NCI-H2227 (cell line): ENCODE results near the gene NEK6.
A peak's percentile ranks its signal among the peaks of the same experiment; 100 is the strongest.

Experiments
- DNase-seq: peaks from one replicate; lab custom pipeline; 2025; ENCODE audit not compliant: unreplicated experiment; lab: John Stamatoyannopoulos, UW

Gene NEK6

DNA sequence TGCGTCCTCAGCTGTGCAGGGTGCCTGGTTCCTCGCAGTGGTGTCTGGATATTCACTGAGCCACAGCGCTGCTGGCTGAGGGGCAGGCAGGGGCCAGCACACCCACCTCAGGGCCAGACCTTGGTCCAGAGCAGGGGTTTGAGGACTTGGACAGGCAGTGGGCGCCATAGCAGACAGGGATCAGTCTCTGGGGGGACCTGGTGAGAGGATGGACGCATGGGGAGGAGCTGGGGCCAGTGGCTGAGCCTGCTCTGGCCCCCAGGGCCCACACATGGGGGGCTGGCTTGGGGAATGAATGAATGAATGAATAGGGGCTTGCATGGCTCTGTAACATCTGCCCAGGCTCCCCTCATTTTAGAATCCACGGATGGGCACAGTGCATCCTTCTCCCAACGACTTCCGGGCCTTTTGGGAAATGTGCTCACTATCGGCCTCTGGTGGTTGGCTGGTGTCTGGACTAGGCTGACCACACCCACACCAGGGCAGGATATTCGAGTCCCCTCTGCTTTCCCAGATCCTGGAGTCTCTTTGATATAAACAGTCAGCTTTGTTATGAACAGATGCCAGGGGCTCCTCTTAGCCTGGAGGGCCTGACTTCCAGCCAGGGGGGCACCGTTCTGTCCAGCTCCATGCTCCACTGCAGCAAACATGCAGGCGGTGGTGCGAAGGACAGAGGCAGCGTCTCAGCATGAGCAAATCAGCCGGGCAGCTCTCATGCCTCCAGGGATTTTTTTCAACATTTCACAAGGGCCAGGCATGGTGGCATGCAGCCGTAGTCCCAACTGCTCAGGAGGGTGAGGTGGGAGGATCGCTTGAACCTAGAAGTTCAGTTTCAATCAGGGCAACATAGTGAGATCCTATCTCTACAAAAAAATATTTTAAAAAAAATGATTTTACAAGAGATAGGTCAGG, 62.6 kb downstream of the NEK6 start:
- peak; percentile 65 for DNase-seq

DNA sequence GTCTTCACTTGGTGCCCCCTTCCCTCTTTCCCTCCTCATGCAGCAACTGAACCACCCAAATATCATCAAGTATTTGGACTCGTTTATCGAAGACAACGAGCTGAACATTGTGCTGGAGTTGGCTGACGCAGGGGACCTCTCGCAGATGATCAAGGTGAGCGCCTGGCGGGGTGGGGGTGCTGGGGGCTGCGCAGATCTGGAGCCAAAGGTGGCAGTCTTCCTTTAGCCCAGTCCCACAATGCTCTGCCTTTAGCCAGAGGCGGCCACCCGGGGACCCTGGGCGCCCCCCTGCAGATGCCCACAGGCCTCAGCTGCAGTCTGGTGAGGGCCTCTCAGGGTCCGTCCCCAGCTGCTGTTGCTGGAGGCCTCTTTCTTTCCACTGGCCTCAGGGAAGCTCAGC, 63.7 kb downstream of the NEK6 start:
- no peak for DNase-seq

DNA sequence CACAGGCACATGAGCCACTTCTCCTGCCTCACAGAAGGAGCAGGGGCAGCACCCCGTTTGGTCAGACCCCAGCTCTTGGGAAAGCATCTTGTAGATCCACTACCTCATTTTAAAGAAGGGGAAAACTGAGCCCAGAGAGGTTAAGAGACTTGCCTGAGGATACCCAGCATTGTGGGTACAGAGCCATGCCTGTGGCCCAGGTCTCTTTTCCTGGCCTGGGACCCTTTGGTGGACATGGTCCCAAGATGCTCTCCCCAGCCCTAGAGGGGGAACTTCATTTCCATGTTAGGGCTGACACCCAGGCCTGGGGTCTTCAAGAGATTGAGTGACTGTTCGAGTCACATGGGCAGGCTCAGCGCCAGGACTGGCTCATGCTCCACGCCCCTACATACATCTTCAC, 64.2 kb downstream of the NEK6 start:
- no peak for DNase-seq

DNA sequence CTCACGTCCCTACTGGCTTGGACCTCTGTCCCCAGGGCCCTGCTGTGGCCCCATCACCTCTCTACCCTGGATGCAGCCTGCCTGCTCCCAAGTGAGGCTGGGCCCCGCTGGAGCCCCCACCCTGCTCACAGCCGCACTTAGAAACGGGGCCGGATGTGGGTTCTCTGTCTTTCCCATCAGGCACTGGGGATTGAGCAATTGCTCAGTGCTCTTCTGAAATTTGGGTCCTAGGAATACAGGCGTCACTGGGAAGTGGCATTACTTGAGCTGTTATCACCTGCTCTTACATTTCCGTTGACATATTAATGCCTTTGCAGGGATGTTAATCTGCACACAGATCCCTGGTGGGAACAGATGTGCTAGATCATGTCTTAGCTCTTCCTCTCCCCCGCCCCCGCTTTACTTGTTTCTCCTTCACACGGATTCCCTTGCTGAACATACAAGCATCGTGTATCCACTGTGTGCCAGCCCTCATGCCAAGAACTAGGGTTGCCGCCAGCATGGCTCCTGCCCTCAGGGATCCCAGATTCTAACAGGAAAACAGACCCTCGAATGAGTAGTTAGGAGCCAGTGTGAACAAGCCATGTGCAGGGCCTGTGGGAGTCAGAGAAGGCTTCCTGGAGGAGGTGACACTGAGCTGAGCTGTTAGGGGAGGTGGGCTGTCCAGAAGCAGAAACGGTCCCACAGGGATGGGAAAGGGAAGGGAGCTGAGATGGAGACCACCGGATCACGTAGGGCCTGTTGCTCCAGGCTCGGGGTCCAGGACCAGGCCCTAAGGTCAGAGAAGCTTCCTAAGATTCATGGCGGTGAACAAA, 65.1 kb downstream of the NEK6 start:
- DNase-seq = no peak

DNA sequence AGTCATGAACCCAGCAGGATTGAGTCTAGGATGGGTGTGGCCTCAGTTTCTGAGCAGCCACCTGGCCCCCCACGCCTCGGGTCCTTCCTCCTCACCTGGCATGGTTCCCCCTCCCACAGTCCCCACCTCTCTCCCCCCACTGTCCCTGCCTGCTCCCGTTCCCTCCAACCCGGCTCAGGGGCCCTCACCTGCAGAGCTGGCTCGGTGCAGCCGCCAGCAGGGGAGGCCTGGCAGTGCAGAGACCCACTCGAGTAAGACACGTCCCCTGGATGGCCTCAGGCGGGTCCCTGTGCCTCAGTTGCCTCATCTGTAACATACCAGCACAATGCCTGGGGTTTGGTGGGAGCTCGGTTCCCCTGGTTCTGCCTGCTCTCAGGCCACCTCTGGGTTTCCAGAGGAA, 66.2 kb downstream of the NEK6 start:
- no peak for DNase-seq

DNA sequence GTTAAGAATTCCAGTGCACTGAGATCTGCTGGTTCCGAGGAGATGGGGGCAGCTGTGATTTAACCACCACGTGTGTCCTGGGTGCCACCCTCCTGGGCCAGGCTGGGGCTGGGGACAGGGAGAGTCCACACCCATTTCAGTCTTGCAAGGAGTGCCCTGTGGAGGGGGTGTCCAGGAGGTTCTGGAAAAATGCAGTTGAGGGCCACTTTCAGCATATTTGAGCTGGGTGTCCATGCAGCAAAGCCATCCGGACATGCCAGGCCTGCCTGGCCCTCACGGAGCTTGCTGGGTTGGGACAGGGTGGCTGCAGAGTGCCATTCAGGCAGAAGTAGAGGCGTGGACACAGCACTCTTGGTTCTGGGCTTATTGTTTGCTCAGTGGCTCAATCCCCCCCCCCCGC, 68.1 kb downstream of the NEK6 start:
- no peak for DNase-seq

DNA sequence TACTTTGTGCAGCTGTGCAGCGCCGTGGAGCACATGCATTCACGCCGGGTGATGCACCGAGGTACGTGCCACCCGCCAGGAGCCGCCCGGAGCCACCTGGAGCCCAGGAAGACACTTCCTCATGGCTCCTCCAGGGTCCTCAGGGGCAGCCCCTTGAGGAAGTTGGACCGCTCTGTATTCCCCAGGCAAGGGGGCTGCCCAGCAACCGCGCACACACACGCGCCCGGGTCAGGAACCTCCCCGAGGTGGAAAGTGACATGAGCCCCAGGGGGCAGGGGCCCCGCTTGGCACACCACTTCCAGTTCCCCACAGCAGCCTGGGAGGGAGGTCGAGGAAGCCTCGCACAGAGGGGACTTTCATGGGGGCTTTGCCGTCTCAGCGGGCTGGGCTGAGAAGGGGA, 68.6 kb downstream of the NEK6 start:
- DNase-seq = no peak

DNA sequence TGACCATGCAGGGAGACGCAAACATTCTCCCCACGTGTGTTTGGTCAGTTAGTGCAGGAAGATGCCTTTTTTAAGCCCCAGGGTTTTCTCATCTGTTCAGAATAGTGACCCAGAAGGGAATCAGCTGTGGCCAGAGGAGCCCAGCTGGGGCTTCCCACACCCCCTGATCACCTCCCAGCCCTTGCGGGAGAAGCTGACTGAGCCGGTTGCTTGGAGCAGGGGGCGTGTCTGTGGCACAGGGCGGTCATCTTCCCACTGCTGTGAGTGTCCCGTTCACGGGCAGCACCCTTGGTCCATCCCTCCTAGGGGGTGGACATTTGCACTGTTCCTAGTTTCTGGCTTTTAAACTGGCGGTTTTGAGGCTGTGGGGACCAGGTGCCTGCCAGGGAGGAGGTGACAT, 69.7 kb downstream of the NEK6 start:
- DNase-seq = no peak

DNA sequence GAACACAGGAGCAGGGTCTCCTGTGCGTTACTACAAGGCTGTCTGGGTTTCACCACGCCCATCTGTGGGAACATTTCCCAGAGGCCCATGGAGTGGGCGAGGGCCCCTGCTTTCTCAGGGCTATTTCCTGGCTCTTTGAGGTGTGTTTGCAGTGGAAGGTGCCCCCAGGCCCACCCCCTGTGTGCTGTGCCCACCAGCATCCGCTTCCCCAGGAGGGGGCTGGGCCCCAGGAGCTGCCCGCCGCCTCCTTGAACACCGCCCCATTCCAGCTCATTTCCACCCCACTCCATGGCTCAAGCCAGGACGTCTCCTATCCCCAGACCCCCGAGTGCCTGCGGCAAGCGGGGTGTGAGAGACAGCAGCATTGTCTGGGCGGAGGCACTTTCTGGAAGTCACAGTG, 70.5 kb downstream of the NEK6 start:
- no peak for DNase-seq

DNA sequence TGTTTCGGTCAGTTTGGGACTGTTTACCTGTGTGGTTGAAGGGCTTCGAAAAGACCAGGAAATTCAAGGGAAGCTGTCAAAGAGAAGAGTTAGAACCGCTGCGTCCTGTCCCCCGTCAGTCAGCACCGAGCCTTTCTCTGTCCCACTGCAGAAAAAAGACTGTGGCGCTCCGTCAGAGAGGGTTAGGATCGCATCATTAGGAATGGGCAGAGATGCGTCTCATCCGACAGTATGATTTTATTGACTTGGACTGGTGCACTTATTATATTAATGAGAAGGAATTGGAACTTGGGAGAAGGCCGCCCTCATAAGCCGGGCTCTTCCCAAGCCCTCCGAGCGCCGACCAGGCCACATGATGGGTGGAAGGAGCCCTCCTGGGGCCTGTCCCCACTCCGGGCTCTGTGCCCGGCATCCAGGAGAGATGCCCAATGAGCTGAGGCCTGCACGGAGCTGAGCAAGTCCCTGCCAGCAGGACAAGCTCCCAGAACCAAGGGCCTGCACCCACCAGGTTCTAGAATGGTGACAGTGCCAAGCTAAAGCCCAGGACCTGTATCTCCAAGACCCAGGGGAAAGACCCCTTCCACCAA, 71.5 kb downstream of the NEK6 start:
- DNase-seq = no peak

DNA sequence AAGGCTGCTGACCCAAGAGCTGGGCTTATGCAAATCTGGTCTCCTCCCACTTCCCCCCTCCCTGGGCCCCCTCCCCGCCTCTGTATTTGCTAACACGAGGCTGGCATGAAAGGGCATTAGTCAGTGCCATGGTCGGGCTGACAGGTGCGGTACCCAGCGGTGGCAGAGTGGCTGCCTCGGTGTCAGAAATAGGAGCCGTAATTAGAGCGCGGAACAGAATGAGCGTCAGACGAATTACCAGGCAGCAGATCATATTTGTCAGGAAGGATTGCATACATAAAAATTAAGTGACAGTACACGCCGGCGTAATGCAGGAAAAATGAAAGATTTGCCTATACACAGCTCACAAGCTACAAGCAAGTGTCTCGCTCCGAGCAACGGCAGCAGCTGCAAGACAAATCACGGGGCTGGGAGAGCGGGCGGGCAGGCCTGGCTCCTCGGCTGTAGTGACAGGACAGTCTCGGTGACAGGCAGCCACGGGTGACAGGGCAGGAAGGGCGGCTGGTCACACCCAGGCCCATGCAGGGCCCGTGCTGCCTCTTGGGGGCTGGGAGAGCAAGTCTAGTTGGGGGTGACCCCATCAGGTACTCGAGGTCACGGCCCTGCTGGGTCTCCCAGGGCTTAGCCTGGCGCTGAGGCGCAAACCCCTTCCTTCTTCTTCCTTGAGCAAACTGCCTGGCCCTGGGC, 72.4 kb downstream of the NEK6 start:
- DNase-seq = no peak

DNA sequence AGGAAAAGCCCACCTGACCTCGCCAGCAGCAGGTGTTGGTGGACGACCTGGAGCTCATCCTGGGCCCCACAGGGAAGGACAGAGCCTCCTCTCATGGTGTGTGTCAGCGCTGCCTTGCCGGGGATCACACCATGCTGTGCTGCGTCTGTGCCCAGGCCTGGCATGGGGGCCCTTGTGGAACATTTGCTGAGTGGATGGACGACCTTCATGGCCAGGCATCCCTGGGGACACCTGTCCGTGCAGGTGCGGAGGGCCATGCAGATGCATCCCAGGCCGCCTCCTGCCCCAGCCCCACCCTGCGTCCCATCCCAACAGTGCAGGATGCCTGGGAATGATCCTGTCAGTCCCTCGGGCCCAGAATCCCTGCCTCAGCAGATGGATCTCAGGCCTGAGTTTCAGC, 73.8 kb downstream of the NEK6 start:
- DNase-seq = no peak

DNA sequence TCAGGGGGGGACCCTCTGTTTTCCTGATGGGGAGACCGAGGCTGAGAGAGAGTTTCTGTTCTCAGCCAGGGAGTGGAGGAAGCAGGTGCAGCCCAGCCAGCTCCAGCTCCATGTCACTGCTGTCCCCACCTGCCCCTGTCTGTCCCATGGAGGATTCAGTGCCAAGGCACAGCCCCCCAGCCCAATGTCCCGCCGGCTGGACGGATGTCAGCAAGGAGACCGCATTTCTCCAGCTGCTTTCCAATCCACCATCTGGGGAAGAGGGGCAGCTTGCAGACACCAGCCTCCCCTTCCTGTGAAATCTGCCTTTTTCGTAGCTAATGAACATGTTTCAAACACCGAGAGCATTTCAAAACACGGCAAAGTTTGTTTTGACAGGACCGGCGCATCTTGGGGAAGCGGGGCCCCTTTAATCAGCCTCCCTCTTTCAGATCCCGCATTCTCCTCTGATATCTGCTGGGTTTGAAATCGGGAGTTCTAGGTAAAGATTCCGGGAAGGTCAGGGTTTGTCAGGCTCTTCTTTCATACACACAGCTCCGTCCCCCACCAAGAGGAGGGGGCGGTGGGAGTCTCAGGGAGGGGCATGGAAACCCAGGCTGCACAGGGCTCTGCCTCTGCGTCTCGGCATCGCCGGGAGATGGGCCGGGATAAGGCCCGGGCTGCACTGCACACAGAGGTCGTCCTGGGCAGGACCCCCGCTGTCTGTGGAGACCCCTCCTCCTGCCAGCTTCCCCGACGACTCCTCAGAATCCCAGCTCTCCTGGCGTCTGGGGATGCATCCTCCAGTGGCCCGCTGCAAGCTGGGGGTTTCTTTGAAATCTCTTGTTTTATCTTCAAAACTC, 74.8 kb downstream of the NEK6 start:
- no peak for DNase-seq

DNA sequence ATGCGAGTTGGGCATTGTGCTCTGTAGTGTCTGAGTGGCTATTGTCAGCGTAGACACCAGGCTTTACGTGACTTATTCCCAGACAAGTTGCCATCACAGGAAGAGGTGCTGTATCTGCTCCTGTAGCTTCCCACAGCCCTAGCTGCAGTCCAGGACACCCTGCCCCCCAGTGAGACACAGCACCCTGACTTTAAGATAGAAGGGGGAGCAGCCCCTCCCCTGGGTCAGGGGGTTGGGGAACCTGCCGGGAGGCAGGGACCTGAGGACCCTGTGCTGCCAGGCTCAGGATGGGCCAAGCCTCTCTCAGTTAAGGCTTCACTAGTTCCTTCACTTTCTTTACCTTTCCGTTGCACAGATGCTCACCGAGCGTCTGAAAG, 75.4 kb downstream of the NEK6 start:
- no peak for DNase-seq

DNA sequence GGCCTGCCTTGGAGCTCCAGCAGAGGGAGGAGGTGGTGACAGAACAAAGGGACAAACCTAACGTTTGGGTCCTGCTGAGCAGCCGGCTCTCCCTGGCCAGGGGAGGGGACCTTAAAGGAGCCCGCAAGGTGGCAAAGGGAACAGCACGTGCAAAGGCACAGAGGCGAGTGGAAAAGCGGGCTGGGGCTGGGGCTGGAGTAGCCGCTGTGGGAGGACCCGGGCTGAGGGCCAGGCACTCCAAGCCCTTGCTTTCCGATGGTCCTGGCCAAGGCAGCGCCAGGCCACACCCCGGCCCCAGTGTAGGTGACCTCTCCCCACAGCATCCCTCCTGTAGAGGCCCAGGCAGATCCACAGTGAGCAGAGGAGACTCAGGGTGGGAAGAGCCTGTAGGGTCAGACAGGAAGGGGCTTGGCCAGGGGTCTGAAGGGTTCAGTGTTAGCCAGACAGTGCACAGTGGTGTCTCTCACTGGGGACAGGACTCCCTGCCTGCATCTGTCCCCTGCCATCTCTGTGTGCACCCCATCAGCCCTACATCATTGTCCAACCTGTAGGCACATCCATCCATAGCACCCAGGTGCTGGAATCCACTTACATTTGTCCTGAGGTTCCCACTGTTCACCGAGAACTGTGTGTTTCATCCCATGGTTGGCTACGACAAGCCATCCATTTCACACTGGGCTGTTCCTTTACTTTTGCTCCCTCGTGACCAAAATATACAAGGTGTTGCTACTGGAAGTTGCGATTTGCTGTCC, 77.0 kb downstream of the NEK6 start:
- no peak for DNase-seq

DNA sequence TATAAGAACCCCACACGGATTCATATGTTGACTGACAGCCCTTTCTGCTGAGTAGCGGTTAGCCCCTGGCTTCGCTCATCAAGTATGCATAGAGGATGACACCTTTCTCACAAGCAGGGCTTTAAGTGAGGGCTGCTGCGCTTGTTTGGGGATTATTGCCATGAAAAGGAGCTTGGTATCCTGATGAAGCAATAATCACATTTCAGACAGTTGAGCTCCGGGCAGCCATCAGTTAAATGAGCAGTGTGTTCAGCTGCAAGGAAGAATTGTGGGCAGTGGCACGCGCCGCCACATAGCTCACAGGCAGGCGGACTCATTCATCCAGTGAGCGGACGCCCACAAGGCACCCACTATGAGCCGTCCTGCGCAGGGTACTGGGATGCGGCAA, 77.6 kb downstream of the NEK6 start:
- DNase-seq = no peak

DNA sequence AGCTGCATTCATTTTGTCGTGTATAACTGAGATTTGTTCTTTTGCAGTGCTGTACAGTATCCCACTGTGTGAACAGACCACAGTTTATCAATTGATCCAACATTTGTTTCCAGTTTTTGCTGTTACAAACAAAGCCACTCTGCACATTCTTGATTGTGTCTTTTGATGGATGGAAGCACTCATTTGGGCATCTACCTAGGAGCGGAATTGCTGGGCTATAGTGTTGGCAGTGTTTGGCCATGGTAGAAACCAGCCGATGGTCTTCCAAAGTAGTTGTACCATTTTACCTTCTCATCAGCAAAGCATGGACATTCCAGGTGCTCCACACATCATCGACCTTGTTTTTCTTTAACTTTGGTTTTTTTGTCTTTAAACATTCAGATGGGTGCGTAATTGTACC, 79.8 kb downstream of the NEK6 start:
- no peak for DNase-seq

DNA sequence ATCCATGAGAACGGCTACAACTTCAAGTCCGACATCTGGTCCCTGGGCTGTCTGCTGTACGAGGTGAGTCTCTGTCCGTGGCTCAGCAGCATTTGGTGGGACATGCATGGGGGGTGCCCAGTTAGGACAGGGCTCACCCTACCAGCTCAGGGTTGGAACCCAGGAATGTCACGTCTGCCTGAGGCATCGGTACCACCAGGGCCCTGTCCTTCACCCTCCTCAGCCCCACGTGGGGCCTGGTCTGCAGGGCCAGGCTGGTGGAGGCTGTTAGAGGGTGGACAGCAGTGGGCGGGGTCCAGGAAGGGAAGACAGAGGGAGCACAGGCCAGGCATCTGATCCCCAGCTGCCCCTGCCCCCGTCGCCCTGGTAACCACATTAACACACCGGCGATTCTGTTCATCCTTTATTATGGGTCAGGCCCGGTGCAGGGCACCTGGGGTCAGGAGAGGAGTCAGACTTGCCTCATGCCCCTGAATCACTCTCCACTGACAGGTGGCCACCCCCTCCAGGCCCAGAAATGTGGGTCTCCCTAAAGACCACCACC, 81.9 kb downstream of the NEK6 start:
- DNase-seq = no peak

DNA sequence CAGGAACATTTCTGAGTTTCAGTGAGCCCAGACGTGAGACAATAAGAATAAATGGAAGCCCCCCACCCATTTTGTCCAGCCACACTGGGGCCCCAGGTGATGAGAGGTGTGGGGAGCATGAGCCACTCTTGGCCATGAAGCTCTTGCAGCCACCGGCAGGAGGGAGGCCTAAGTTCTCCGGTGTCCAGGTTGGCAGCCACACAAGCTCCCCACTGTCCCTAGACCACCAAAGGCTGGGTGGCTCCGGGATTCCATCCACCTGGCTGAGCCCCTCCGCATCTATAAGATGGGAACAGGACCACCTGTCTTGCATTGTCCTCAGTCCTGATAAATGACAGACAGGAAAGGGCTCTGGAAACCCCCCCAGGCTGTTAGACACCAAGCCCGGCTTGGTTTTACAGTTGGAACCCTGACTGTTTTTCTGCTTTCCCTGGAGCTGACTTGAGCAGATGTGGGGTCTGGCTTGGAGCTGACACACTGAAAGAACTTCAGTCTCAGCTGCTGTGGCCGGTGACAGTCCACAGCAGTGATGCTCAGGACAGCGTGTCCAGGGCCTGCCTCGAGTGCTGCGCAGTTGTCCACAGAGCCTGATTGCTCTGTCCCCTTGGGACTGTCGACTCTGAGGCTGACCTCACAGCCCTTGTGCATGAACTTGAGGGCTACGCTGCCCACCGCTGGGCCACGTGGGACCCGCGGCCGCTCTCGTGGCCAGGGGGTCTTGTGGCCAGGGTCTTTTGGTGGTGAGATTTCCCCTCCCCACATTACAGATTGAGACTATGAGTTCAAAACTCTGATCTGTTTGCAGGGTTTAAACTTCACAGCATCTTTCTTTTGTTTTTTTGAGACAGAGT, 82.7 kb downstream of the NEK6 start:
- no peak for DNase-seq
